GM19240 (cell line): ENCODE results near the gene POU6F2.
"Not testable (repeated sequence)": the region's sequence is repeated elsewhere in the genome, so short reads cannot be mapped to it uniquely, and the experiment has no call there.

Source experiments
- DNase-seq: peaks from one replicate; pipeline ENCODE4 v3.0.0; 2011; ENCODE audit warnings: low spot score; ENCODE audit not compliant: insufficient read length

The POU6F2 gene

DNA sequence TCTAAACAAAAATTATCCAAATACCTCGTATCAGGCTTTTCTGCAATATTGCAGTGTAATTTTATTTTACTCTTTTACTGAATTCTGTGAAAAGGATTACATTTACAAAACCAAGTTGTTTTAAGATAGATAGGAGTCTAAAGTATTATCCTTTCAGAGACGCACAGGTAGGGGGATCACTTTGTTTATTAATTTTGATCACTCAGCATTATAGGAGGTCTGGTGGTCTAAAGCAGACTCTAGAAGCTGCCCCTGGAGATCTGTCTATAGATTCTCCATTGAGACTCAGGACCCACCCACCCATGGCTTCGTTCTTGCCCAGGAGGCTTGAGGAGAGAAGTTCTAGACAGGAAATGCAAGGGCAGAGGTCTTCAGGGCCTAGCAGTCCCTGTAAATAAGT is 365.1 kb downstream of the POU6F2 start:
- no peak for DNase-seq

DNA sequence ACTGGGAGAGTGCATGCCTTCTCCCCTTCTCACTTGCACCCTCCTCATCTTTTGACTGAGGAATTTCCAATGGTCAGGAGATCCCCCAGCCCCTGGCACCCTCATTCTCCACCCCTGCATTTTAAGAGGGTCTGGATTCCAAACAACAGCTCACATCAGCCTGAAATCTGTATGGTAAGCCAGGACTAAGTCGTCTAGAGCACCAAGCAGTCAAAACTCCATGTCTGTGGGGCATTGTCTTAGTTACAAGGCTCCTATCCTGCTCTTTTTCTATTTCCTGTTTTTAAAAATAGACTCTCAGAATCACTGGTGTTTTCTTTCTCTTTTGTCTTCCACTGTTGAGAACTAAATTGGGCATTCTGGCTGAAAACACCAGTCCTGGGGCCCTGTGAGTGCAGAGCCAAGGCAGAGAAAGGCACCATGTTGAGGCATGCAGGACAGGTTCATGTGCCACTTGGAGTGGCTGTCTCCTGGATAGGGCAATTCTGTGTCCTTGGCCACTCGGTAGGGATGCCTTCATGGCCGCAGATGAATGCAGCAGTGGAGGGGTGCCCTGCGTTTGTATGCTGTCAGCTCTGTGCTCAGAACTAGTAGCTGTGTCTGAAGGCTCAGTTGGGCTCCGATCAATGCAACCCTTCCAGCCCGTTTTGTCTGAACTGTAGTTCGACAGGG is 371.9 kb downstream of the POU6F2 start:
- DNase-seq, result no peak

DNA sequence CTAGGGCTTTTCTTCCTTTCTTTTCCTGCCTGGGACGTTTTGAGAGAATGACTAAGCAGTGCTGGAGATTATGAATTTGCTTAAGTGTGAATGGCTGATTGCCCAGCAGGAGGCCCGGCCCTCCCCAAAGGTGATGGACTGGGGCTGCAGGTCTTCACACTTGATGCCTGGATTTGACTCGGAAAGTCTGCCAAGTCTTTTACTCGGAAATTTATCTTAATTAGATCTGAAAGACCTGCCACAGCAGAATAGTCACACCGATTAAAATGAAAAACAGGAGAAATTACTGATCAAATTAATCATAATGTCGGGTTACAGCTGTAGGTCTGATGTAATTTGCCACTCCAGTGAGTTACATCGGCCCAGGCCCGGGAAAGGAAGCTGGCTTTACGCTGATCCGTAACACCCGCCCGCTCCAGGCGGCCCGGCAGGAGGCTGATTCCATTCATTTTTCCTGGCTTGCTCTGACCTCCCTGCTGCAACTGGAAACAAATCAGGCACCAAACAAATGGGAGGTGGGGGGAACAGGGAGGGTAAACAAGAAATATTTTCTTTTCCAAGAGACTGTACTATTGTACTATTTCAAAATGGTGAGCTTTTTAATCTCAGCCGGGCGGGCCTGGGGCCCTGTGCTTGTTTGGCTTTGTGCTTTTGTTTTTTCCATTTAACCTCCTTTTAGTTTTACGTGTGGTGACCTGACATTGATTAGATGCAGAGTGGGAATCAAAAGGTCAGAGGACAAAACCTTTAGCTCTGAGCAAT is 376.1 kb downstream of the POU6F2 start:
- DNase-seq, result no peak

DNA sequence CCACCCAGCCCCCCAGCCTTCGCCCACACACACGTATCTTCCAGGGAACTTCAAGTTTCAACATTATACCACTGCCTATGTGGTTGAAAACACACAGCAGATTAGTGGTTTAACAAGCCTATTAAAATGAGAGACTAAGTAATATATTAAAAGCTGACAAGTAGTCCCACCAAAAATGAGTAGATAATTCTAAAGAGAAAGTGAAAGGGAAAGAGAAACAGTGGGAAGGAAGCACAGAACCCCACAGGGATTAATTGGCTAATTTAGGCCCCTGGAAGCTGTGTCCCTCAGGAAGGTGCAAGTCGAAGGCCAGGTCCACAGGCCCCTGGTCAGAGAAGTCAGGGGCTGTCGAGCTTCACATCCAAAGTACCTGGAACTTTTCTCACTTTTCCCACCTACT is 378.0 kb downstream of the POU6F2 start:
- no peak for DNase-seq

DNA sequence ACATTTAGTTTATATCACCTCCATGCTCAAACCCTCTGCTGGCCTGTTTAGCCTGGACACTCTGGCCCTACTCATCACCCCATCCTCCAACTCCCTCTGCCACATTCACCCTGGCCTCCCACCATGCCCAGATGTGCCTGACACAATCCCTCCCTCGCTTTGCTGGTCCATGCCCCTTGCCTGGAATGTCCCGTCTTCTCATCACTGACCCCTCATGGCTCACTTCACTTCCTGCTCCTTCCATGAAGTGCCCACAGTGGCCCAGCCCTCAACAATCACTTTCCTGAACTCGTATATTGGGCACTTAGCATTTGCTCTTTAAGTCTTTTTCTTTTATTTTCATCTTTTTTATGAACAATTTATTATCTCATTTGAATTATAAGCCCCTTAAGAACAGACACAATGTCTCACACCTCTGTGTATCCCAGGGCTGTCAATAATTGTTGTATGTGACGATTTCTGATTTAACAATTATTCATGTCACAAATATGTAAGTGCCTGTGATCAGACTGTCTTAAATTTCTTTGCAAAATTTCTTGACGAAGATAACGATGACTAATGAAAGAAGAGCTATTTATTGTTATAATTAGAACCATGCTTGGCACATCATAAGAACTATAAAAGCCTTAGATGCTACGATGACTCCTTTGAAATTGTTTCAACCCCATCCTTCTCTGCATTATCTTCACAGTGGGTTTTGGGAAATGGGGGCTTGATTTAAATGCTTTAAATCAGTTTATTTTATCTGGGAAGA is 378.6 kb downstream of the POU6F2 start:
- DNase-seq, result no peak

DNA sequence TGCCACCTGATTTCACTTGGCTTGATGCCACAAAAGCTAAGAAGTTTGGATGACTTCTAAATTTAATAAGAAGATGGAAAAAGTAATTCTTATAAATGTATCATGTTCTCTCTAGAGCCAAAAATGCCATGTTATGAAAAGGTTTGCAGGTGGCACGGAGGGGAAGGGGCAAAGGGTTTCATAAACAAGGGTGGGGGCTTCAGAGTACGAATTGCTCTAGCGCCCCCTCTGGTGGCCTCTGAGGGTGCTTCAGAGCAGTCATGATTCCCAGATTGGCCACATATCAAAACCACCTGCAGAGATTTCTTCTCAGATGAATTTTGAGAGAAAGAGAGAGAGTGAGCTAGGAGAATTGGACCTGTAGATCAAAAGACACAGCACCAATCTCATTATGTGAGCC is 379.9 kb downstream of the POU6F2 start:
- no peak for DNase-seq

DNA sequence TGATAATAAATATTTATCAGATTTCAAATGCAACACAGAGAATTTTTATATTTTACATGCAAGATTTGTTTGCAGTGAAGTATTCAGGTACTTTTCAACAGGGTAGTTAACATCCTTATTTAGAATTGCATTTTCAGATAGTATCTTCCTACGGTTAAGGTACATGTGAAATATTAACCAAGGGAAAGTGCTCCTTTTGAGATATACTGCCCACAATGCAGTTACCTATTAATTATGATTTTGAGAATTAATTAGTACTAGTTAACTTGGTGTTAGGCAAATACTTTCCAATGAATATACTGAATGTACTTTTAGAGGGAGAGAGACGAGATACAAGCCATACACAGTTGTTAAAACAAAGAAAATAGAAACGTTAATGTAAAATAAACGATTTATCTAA is 382.3 kb downstream of the POU6F2 start:
- DNase-seq, result no peak

DNA sequence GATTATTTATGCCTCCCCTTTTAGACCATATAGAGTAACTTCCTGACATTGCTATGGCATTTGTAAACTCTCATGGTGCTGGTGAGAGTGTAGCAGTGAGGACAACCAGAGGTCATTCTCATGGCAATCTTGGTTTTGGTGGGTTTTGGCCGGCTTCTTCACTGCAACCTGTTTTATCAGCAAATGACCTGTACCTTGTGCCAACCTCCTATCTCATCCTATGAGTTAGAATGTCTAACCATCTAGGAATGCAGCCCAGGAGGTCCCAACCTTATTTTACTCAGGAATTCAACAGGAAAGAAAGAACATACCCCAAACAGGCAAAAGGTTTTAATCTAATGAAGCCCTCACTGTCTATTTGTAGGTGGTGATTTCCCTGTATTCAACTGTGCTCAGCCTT is 383.1 kb downstream of the POU6F2 start:
- no peak for DNase-seq

DNA sequence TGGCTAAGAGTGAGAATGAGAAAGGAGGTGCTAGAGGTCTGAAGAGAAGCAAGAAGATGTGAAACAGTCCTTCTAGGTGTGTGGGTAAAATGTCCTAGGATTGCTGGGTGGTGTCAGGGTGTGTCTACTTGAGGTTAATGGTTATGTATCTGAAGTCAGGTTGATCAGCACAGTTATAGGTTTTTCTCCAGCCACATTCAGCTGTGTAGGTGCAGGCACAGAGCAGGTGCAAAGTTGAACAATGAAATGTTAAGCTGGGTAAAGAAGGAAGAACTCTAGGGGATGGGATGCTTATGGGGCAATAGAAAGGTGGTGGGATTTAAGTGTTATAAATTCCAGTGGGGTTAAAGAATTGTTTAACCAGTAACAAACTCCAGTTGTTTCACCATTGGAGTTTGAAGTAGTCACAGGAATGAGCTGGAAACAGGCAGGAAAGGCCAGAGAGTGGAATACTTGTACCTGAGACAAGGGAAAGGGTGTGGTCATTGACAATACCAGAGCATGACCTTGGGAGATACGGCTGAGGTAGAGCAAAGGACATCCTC is 388.1 kb downstream of the POU6F2 start:
- no peak for DNase-seq

DNA sequence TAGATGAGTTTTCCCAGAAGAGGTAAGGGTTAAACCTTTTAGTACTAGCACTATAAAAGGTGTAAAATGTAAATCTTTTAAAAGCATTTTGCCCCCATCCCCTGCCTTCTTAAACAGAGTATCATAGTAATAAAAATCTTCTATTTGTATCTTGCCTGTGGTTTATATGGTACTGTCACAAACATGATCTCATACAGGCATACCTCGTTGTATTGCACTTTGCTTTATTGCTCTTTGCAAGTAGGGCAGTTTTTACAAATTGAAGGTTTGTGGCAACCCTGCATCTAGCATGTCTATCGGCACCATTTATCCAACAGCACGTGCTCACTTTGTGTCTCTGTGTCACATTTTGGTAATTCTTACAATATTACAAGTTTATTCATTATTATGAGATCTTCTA is 389.7 kb downstream of the POU6F2 start:
- no peak for DNase-seq

DNA sequence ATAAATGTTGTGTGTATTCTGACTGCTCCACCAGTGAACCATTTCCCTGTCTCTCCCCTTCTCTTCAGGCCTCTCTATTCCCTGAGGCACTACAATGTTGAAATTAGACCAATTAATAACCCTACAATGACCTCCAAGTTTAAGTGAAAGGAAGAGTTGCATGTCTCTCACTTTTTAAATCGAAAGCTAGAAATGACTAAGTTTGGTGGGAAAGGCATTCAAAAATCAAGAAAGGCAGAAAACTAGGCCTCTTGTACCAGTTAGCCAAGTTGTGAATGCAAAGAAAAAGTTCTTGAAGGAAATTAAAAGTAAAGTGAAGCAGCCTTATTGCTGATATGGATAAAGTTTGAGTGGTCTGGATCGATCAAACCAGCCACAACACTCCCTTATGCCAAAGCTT is 390.2 kb downstream of the POU6F2 start:
- no peak for DNase-seq

DNA sequence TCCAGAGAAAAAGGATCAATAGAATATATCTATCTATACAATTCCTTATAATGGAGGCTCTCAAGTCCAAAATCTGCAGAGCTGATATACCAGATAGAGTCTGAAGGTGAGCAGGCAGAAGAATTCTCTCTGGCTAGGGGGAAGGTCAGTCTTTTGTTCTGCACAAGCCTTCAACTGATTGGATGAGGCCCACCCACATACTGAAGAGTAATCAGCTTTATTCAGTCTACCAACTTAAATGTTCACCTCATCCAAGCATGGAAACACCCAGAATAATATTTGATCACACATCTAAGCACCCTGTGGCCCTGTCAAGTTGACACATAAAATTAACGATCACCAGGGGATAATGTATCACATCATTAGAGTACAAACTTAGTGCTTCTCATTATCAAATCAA is 394.7 kb downstream of the POU6F2 start:
- DNase-seq, result no peak

DNA sequence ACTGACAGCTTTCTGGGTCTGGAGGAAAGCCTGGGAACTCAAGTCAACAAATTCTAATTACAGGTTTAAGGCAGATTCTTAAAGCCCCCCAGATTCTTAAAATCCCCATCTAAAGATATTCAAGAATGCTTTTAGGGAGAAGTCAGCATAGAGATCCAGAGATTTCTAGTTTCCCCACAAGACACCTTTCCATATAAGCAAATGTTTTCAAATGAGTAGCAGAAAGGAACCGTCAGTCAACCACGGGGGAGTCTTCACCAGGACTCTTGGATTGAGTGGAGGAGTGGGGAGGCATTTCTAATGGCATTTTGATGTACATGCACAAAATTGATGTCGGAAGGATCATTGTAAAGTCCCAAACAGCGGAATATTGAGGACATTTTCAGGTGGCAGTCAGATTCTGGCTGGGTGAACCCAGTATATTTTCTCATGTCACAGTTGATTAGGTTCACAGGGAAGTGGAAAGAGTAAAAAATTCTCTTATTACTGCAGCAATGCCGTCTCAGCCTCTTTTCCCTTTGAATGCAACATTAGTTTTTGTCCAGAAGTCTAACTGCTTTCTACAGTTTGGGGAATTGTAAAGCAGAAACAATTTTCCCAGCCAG is 396.8 kb downstream of the POU6F2 start:
- DNase-seq, result no peak

DNA sequence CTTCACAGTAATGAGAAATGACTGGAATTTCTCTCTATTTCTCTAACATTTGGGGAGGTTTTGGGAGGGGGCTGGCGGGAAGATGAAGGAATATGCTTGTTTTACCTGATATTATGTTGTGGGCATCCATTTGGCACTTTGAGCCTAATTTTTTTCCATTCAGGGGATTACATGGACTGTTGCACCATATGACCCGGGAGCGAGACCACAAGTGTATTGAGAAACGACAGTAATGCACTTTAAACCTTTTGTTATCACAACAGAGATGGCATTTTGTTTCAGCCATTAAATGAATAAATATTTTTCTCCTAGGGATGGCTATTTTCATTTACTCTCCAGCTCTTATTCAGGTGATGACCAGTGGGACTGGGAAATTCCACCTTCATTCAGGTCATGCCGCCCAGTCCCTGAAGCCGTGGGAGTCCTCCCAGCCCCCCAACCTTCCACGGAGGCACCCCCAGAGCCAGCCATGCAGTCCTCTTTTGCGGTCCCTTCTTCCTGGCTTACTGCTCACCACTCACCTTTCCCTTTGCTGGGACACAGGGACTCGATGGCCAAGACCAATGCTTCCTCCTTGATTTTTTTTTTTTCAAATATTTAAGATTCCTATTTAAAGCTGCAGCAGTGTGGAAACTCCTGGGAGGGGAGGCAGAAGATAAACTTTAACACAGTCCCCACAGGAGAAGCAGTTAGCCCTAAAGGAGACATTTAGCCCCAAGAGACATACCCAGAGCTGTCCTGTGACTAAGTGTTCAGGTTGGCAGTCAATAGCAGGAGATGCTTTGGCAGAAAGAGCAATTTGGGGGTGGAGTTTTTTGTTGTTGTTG is 397.6 kb downstream of the POU6F2 start:
- DNase-seq, result no peak

DNA sequence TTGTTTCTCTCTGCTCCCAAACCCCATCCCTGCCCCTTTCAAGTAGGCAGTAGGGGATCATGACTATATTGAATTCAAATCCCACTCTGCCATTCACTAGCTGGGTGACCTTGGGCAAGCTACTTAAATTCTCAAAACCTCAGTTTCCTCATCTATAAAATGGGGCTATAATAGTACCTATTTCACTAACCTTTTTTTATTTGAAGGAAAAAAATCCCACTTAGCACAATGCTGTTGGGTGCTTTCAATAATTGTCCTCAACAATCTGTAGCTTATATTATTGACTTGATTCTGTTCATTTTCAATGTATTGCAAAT is 398.1 kb downstream of the POU6F2 start:
- no peak for DNase-seq

DNA sequence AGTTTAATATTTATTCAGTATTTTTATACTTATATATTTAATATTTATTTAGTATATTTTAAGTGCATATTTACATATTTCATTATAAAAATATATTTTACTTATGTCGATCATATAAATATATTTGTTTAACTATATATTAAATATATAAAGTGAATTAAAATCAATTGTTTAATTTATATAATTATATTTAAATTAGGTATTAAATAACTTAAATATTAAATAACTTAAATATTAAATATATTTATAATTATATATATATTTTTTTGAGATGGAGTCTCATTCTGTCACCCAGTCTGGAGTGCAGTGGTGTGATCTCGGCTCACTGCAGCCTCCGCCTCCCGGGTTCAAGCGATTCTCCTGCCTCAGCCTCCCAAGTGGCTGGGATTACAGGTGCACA is 399.2 kb downstream of the POU6F2 start:
- not testable (repeated sequence) for DNase-seq

DNA sequence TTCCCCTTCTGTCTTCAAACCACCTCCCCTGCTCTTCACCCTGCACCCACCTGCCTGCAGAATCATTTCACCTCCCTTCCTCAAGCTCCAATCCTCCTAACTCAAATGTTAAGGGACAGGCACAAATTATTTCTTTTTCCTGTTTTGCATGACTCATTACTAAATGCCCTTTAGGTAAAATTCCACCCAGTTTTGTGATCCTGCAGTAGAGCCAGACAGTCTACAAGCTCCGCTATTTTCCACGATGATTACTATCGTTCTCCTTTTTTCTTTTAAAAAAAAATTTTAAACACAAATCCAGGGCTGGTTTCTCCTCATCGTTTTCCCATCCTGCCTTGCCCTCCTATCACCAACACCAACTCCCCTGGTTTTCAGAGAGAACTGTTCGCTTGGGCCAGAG is 401.7 kb downstream of the POU6F2 start:
- DNase-seq, result no peak

DNA sequence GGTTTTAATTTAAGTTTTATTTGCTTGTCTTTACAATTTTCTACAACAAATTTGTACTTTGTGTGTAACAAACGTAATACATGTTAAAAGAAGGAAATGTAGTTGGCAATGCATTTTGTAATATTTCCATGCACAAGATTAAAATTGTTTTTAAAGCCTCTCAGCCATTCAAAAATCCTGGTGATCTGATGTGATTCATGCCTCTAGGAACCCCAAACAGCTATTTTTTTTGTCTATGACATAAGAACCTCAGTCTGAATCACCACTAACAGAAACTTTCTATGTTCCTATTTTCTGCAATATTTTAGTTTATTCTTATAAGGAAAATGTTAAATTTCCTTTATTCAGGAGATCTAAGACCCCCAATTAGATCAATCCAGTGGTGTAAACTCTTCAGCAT is 405.4 kb downstream of the POU6F2 start:
- DNase-seq, result no peak

DNA sequence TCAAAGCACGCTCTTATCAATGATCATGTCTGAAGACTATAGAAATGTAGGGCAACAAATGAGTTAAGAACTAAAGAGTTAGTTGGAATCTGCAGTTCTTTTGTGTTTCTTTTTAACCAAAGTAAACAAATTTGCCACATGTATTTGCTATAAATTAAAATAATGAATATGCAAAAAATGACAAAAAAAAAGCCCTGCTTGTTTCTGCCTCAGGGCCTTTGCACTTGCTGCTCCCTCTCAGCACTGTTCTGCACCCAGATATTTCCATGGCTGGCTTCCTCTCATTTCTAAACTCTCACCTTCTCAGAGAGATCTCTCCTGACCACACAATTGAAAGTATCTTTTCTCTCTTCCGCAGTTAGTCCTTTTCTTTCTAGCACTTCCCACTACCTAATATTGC is 406.7 kb downstream of the POU6F2 start:
- DNase-seq, result no peak

DNA sequence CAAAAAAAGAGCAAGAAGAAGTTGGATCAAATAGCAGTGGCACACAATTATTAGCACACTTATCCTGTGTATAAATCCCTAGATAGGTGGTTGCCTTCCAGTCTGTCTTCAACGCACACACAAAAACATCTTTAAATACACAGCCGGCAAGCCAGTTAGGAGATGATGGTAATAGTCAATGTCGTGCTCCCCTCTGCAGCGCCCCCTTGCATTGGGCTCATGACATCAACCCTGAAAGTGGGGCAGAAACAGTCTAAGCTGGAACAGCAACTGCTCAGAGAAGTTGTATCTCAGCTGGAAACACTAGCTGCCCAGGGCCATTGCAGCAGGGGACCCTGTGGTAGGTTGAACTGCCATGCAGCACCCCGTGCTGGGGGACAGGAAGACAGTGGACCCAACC is 409.0 kb downstream of the POU6F2 start:
- DNase-seq, result no peak

DNA sequence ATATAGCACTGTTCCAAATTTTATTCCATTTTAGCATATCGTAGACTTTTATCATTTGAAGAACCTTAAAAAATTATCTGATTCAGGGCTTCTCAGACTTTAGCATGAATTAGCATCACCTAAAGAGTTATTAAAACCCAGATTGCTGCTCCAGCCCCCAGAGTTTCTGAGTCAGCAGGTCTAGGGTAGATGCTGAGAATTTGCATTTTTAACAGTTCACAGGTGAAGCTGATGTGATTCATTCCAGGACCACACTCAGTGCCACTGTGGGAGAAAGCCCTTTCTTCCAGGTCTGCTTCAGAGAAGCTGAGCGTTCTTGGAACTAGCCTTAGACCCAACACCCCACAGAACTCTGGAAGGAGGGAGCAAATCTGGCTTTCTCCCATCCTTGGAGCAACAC is 414.4 kb downstream of the POU6F2 start:
- DNase-seq, result no peak
